ENCODE results near the gene CHD5. TPM values are rescaled to one million over a fixed set of nuclear protein-coding genes. Genes with fewer than 3 reads are reported as not detected.
"Not testable (repeated sequence)": the region's sequence is repeated elsewhere in the genome, so short reads cannot be mapped to it uniquely, and the experiment has no call there.

Gene CHD5
- total RNA-seq, 4 donors from 2014 or later = 5.5 to 16.9 (median 12.0) TPM

DNA sequence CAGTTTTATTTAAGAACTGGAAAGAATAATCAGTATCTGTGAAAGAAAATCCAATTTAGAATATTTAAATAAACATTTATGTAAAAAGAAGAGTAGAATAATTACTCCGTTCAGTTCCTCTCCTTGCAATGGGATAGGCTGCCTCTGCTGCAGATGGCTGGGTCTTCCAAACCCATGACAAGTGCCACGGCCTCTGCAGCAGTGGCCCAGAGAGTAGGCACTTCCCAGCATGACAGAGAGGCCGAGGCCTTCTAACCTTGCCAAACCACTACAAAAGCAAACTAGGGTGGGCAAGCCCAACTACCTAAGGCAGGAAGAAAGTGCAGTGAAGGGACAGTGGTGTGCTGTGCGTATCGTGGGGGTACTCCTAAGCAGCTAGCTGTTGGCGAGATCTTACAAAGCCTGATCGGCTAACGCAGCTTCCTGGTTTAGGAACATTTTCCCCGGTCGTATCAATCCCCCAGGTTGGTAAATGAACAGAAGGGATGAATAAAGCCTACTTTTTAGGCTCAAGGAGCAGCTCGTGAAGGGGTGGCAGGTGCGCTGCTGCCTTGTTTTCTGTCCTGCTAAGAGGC lies 41.2 kb upstream of the CHD5 start:
- peaks cover 15 to 68% (median 52%) of the 10 kb centered on the region in 4 donors for H3K36me3 ChIP-seq
- H3K9me3 ChIP-seq = no peaks in the 10 kb centered on the region
- TF ChIP-seq POLR2A (IDR thresholded peaks at IDR 0.05; ENCODE audit: low read depth) (no peak), EP300 (IDR thresholded peaks at IDR 0.05) (no peak), POLR2AphosphoS5 (IDR thresholded peaks at IDR 0.05) (no peak)
- TF ChIP-seq, protein P1, sequence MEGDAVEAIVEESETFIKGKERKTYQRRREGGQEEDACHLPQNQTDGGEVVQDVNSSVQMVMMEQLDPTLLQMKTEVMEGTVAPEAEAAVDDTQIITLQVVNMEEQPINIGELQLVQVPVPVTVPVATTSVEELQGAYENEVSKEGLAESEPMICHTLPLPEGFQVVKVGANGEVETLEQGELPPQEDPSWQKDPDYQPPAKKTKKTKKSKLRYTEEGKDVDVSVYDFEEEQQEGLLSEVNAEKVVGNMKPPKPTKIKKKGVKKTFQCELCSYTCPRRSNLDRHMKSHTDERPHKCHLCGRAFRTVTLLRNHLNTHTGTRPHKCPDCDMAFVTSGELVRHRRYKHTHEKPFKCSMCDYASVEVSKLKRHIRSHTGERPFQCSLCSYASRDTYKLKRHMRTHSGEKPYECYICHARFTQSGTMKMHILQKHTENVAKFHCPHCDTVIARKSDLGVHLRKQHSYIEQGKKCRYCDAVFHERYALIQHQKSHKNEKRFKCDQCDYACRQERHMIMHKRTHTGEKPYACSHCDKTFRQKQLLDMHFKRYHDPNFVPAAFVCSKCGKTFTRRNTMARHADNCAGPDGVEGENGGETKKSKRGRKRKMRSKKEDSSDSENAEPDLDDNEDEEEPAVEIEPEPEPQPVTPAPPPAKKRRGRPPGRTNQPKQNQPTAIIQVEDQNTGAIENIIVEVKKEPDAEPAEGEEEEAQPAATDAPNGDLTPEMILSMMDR (IDR thresholded peaks at IDR 0.05) = no peak
- 86% methylated on average over 12 of the region's 12 CpGs for WGBS
- no peak overlapping the region for H3K4me3 ChIP-seq
- H3K27me3 ChIP-seq = no peaks in the 10 kb centered on the region
- H3K4me1 ChIP-seq = peaks cover 6 to 31% (median 8%) of the 10 kb centered on the region in 4 donors
- intact Hi-C loops (cut with DNase I) = no loop called here
- DNase-seq (ENCODE audit: extremely low spot score) = no peak
- no peak overlapping the region for H3K27ac ChIP-seq (replicated peaks in 1 of 4)

DNA sequence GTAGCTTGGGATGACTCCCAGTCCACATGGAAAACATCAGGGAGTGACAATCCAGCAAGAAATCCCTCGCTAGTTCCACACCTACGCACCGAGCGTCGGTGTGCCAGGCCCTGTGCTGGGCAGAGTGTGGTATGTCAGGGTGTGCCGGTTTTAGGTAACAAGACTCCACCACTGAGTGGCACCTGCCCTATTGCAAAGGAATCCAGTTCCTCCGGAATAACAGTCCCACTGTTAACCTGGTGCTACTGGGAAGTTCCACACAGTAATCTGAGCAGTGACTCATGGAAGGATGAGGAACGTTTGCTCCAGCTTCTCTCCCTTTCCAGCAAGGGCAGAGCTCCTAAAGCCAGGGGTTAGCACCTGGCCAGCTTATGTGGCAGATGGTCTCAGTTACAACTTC lies 40.1 kb upstream of the CHD5 start:
- no peak for TF ChIP-seq POLR2AphosphoS5 (IDR thresholded peaks at IDR 0.05)
- TF ChIP-seq, protein P1 (IDR thresholded peaks at IDR 0.05) = no peak
- no peak for TF ChIP-seq EP300 (IDR thresholded peaks at IDR 0.05)
- no peak for TF ChIP-seq POLR2A (IDR thresholded peaks at IDR 0.05; ENCODE audit: low read depth)
- H3K27me3 ChIP-seq = no peaks in the 10 kb centered on the region
- H3K27ac ChIP-seq (replicated peaks in 1 of 4) = no peak overlapping the region
- peaks cover 6 to 31% (median 8%) of the 10 kb centered on the region in 4 donors for H3K4me1 ChIP-seq
- DNase-seq (ENCODE audit: extremely low spot score) = no peak
- no peak overlapping the region for H3K4me3 ChIP-seq
- WGBS = 80% methylated on average over 8 of the region's 8 CpGs
- peaks cover 15 to 68% (median 51%) of the 10 kb centered on the region in 4 donors for H3K36me3 ChIP-seq
- intact Hi-C loops (cut with DNase I) = no loop called here
- no peaks in the 10 kb centered on the region for H3K9me3 ChIP-seq

DNA sequence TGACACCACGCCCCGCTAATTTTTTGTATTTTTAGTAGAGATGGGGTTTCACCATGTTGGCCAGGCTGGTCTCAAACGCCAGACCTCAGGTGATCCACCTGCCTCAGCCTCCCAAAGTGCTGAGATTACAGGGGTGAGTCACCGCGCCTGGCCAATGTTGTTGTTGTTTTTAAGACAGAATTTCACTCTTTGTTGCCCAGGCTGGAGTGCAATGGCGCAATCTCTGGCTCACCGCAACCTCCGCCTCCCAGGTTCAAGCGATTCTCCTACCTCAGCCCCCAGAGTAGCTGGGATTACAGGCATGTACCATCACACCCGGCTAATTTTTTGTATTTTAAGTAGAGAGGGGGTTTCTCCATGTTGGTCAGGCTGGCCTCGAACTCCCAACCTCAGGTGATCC lies 39.5 kb upstream of the CHD5 start:
- intact Hi-C loops (cut with DNase I); H3K4me3 ChIP-seq; DNase-seq (ENCODE audit: extremely low spot score); H3K27ac ChIP-seq (replicated peaks in 1 of 4); H3K9me3 ChIP-seq; H3K27me3 ChIP-seq: not testable (repeated sequence)
- Histone ChIP-seq H3K4me1 (peaks cover 6 to 29% (median 8%) of the 10 kb centered on the region in 4 donors), H3K36me3 (peaks cover 11 to 63% (median 45%) of the 10 kb centered on the region in 4 donors)
- 93% methylated on average over 7 of the region's 11 CpGs for WGBS

DNA sequence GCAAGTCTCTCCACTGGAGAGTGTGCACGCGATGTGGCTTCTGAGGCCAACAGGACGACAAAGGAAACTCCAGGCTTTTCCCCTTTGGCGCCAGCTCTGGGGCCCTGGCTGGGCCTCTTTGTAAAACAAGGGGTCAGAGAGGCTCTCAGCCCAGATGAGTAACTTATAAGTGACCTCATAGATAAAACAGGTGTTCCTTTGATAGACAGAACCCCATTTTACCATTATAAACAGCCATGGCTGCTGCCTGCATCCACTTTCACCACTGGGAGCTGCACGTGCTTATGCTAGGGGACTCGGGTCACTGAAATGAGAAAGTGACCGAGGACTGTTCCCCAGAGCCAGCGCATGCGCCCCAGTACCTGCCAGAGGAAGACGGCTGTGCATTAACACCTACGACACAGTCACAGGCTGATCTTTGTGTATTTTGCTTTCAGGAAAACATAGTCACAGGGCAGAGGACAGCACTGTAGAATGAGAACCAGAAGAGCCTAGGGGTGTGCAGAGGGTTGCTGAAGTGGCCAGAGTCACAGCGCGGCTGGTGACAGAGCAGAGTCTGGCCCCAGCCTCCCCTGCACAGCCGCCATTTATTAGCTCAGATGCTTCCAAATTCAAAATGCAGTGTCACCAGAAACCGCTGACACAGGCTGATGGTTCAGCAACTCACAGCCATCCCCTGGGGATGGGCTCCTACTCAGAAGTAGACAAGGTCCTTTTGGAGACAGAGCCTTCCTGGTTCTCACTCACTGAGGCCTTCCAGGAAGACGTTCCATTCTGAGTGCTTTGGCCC lies 38.4 kb upstream of the CHD5 start:
- H3K27ac ChIP-seq (replicated peaks in 1 of 4) = no peak overlapping the region
- intact Hi-C loops (cut with DNase I) = no loop called here

More for the DNA sequence above, 38.4 kb upstream of the CHD5 start:
- DNase-seq (ENCODE audit: extremely low spot score) = no peak
- H3K4me3 ChIP-seq = no peak overlapping the region
- H3K4me1 ChIP-seq = peaks cover 6 to 18% (median 8%) of the 10 kb centered on the region in 4 donors
- TF ChIP-seq, protein P1 (IDR thresholded peaks at IDR 0.05) = no peak
- TF ChIP-seq POLR2A (IDR thresholded peaks at IDR 0.05; ENCODE audit: low read depth) = no peak
- no peak for TF ChIP-seq POLR2AphosphoS5 (IDR thresholded peaks at IDR 0.05)
- no peak for TF ChIP-seq EP300 (IDR thresholded peaks at IDR 0.05)
- WGBS = 83% methylated on average over 12 of the region's 16 CpGs
- no peaks in the 10 kb centered on the region for H3K27me3 ChIP-seq
- H3K36me3 ChIP-seq = peaks cover 0 to 55% (median 34%) of the 10 kb centered on the region in 4 donors
- H3K9me3 ChIP-seq = no peaks in the 10 kb centered on the region

Data from esophagus muscularis mucosa (tissue), 4 donors.